GM12878 (cell line): ENCODE data around the gene SRPX2. TPM values are rescaled to one million over a fixed set of nuclear protein-coding genes. Genes with fewer than 3 reads are reported as not detected.

ENCODE experiments used
- ATAC-seq: fragments of 200-7000 bp; cut with Tn5 transposase; 3 replicates; pipeline ENCODE4 v1.9.1; 2020; ENCODE audit warnings: mild to moderate bottlenecking, moderate library complexity
- BruUV-seq: library from RNA; stranded (reverse); fragments of 400-500 nt; replicated peaks from 2 replicates; lab custom pipeline; 2021; lab: Mats Ljungman, UMichigan
- CTCF ChIA-PET: fragments of 300-600 bp; sonication (Branson Sonifier 250); formaldehyde crosslinking; extraction: SDS; loops from one replicate; lab custom pipeline; 2021; ENCODE audit warnings: inconsistent platforms; lab: Yijun Ruan, JAX
- POLR2A ChIA-PET: fragments of 350-600 bp; formaldehyde crosslinking; extraction: SDS; loops from one replicate; lab custom pipeline; 2021; ENCODE audit warnings: inconsistent platforms; lab: Charles Lee
- RAD21 ChIA-PET: fragments of 300-600 bp; sonication (Branson Sonifier 250); formaldehyde crosslinking; loops from one replicate; lab custom pipeline; 2023; ENCODE audit warnings: antibody characterized with exemption; ENCODE audit not compliant: unreplicated experiment; lab: Charles Lee
- SMC1A ChIA-PET: fragments of 300-600 bp; sonication (Branson Sonifier 250); formaldehyde crosslinking; loops from one replicate; lab custom pipeline; 2023; ENCODE audit not compliant: unreplicated experiment, uncharacterized antibody; lab: Charles Lee
- DNase-seq: peaks from one replicate; pipeline ENCODE4 v3.0.0-alpha.2; 2011; ENCODE audit warnings: low read depth, low spot score
- FAIRE-seq: peaks from 3 replicates; lab custom pipeline; 2011; peaks lifted over from hg19 to GRCh38; lab: Jason Lieb, UNC
- H2AFZ ChIP-seq: 2 replicates; pipeline ENCODE4 v1.6.0; 2011; ENCODE audit warnings: low read depth, low read length, control low read depth; ENCODE audit not compliant: control insufficient read depth
- H3K27ac ChIP-seq: 2 replicates; pipeline ENCODE4 v1.5.1; 2011; ENCODE audit warnings: control low read depth; ENCODE audit not compliant: control insufficient read depth, insufficient read depth
- H3K27me3 ChIP-seq, 2 experiments: replicated peaks in 1 of 2; 2 replicates each; pipeline versions ENCODE4 v1.6.0 to v1.6.1; 2011; ENCODE audit warnings: low read length in 1 of 2; ENCODE audit not compliant: control insufficient read depth in 2 of 2, insufficient read depth in 2 of 2
- H3K36me3 ChIP-seq, 2 experiments: 2 replicates each; pipeline ENCODE4 v1.5.1; 2011; ENCODE audit warnings: low read length in 1 of 2; ENCODE audit not compliant: control insufficient read depth in 2 of 2, insufficient read depth in 2 of 2
- H3K4me1 ChIP-seq: 2 replicates; pipeline ENCODE4 v1.6.1; 2011; ENCODE audit warnings: mild to moderate bottlenecking, low read length, moderate library complexity, mixed read lengths; ENCODE audit not compliant: control insufficient read depth, insufficient read depth
- H3K4me2 ChIP-seq: 2 replicates; pipeline ENCODE4 v1.6.0; 2011; ENCODE audit warnings: control low read depth; ENCODE audit not compliant: control insufficient read depth, insufficient read depth
- H3K4me3 ChIP-seq: fragments of 200-600 bp; sonication (generic); 2 replicates; pipeline ENCODE4 v1.5.1; 2016
- H3K79me2 ChIP-seq: 2 replicates; pipeline ENCODE4 v1.6.0; 2011; ENCODE audit warnings: low read length; ENCODE audit not compliant: control insufficient read depth, insufficient read depth
- H3K9ac ChIP-seq: 2 replicates; pipeline ENCODE4 v1.8.0; 2011; ENCODE audit warnings: low read length, control low read depth, mixed read lengths; ENCODE audit not compliant: control insufficient read depth, insufficient read depth
- H3K9me3 ChIP-seq: replicated peaks from 3 replicates; pipeline ENCODE4 v1.5.1; 2011; ENCODE audit warnings: mild to moderate bottlenecking, low read length; ENCODE audit not compliant: control insufficient read depth, insufficient read depth
- H4K20me1 ChIP-seq: 2 replicates; pipeline ENCODE4 v1.6.0; 2011; ENCODE audit not compliant: control insufficient read depth, insufficient read depth
- BACH1 ChIP-seq: fragments of 450-650 bp; IDR thresholded peaks from 2 replicates; pipeline ENCODE4 v1.6.1; 2017; ENCODE audit warnings: mild to moderate bottlenecking, borderline replicate concordance
- CBFB ChIP-seq: IDR thresholded peaks from 2 replicates; pipeline ENCODE4 v1.6.1; 2016; ENCODE audit warnings: antibody characterized with exemption, low read depth
- CHD1 ChIP-seq: IDR thresholded peaks from 2 replicates; pipeline ENCODE4 v1.6.1; 2012; ENCODE audit warnings: low read depth, low read length, improper control_type of control experiment
- DPF2 ChIP-seq: fragments of 450-650 bp; IDR thresholded peaks from 2 replicates; pipeline ENCODE4 v1.6.1; 2017; ENCODE audit warnings: mild to moderate bottlenecking
- EED ChIP-seq: sonication (generic); IDR thresholded peaks from 2 replicates; pipeline ENCODE4 v1.6.1; 2016; ENCODE audit warnings: antibody characterized with exemption, low read depth
- GATAD2B ChIP-seq: fragments of 450-650 bp; conservative IDR thresholded peaks from 2 replicates; pipeline ENCODE4 v1.6.1; 2017; ENCODE audit warnings: low read depth, mild to moderate bottlenecking, moderate library complexity
- HCFC1 ChIP-seq: fragments of 150-350 bp; IDR thresholded peaks from 2 replicates; pipeline ENCODE4 v1.6.1; 2014; ENCODE audit warnings: low read length
- HDAC2 ChIP-seq: fragments of 200-600 bp; sonication (generic); IDR thresholded peaks from 2 replicates; pipeline ENCODE4 v1.6.1; 2017
- MTA2 ChIP-seq: fragments of 450-650 bp; IDR thresholded peaks from 2 replicates; pipeline ENCODE4 v1.6.1; 2016; ENCODE audit warnings: low read depth, mild to moderate bottlenecking, moderate library complexity
- PAX5 ChIP-seq: IDR thresholded peaks from 2 replicates; pipeline ENCODE4 v1.6.1; 2011; ENCODE audit warnings: low read depth, low read length, borderline replicate concordance
- POU2F2 ChIP-seq: IDR thresholded peaks from 3 replicates; pipeline ENCODE4 v1.6.1; 2011; ENCODE audit warnings: low read depth, mild to moderate bottlenecking, low read length, borderline replicate concordance
- SMAD1 ChIP-seq: fragments of 450-650 bp; IDR thresholded peaks from 2 replicates; pipeline ENCODE4 v1.6.1; 2018; ENCODE audit warnings: mild to moderate bottlenecking, low read depth; ENCODE audit not compliant: partially characterized antibody
- SMAD5 ChIP-seq: IDR thresholded peaks from 2 replicates; pipeline ENCODE4 v1.6.1; 2016; ENCODE audit warnings: antibody characterized with exemption, low read depth
- SREBF1 ChIP-seq: IDR thresholded peaks from 2 replicates; pipeline ENCODE4 v1.6.1; 2012; ENCODE audit warnings: mild to moderate bottlenecking, low read length
- SRF ChIP-seq, 2 experiments: IDR thresholded peaks; 2 replicates each; pipeline ENCODE4 v1.6.1; 2011; ENCODE audit warnings: low read depth in 2 of 2, low read length in 2 of 2, mild to moderate bottlenecking in 1 of 2, moderate library complexity in 1 of 2
- TAF1 ChIP-seq: IDR thresholded peaks from 2 replicates; pipeline ENCODE4 v1.6.1; 2011; ENCODE audit warnings: mild to moderate bottlenecking, low read depth, low read length, borderline replicate concordance
- TCF7 ChIP-seq: IDR thresholded peaks from 2 replicates; pipeline ENCODE4 v1.6.1; 2014; ENCODE audit warnings: antibody characterized with exemption, borderline replicate concordance
- WGBS: methylation state at CpG from one replicate; pipeline ENCODE4 v1.1.6; 2016; ENCODE audit warnings: low lambda C conversion rate; ENCODE audit not compliant: insufficient replicate concordance, insufficient coverage; ENCODE audit errors: missing lambda C conversion rate; 5-methylcytosine and 5-hydroxymethylcytosine counted together
- in situ Hi-C: fragments of 300-500 bp; cut with MboI; formaldehyde crosslinking; loops from 9 replicates; pipeline ENCODE4 v1.14.3; 2018; ENCODE audit warnings: mixed read lengths
- intact Hi-C: fragments of 100-400 bp; cut with micrococcal nuclease; formaldehyde crosslinking; loops from one replicate; pipeline ENCODE4 v1.14.2; 2022; ENCODE audit not compliant: unreplicated experiment
- polyA plus RNA-seq, 11 experiments: library from polyadenylated mRNA; depleted of rRNA in 4 of 11; unstranded in 6 of 11; stranded (reverse) in 5 of 11; fragments of >200 nt; fragmentation: Nextera tagmentation in 4 of 11; fragmentation: Illumina TruSeq in 1 of 11; extraction: Ambion mirVana in 4 of 11; extraction: Trizol in 1 of 11; gene quantifications; 1 replicate in 1 of 11; 2 replicates in 10 of 11; pipeline versions ENCODE4 v1.2.1 to v1.2.3, GENCODE V29; 2011 to 2016; ENCODE audit warnings: inconsistent platforms in 2 of 11, missing spikeins in 2 of 11, low read depth in 1 of 11
- total RNA-seq, 4 experiments: library from RNA; depleted of rRNA in 3 of 4; stranded (reverse); fragments of >200 nt in 3 of 4; fragmentation: Illumina TruSeq in 1 of 4; extraction: Trizol in 1 of 4; gene quantifications; 2 replicates each; pipeline versions ENCODE4 v1.2.1 to v1.2.3, GENCODE V29; 2013 to 2021
- TF ChIP-seq, protein P1 (sequence below): fragments of 450-650 bp; formaldehyde crosslinking; IDR thresholded peaks from 2 replicates; pipeline ENCODE4 v1.4.0; 2020; ENCODE audit warnings: mild to moderate bottlenecking, moderate library complexity
- TF ChIP-seq, protein P2 (sequence below): IDR thresholded peaks from 2 replicates; pipeline ENCODE4 v1.6.1; 2011; ENCODE audit warnings: borderline replicate concordance, low read depth, mild to moderate bottlenecking, moderate library complexity, low read length; ENCODE audit not compliant: insufficient read depth, poor library complexity, severe bottlenecking
- TF ChIP-seq, protein P3 (sequence below): IDR thresholded peaks from 2 replicates; pipeline ENCODE4 v1.6.1; 2012; ENCODE audit warnings: low read depth, low read length, improper control_type of control experiment

SRPX2 gene
- total and polyA plus RNA-seq, 10 of the 15 experiments (the other 5 are each of a cell fraction or from before 2014, with no cell fraction given) = not detected

DNA sequence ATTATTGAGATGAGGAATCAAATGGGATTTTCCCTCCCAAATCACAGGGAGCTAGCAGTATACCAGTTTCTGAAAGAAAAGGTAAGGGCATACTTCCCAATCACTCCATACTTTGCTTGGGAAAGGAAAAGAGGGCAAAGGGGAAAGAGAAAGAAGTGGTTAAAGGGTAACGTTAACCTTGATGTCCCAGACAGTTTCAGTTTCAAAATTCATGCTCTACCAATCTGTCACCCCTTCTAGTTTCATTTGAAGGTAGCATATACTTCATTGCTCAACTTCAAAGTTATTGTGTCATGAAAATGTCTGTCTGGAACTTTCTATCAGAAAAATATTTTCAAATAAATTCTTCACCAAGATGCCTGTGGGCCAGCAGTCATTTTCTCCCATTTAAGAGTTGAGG is 43.2 kb upstream of the SRPX2 start (continued):
- no peak for TF ChIP-seq SREBF1
- TF ChIP-seq SRF (IDR thresholded peaks at IDR 0.05; ENCODE audit: low read depth in 2 of 2, low read length in 2 of 2) = no peak
- no peak for TF ChIP-seq TAF1
- TF ChIP-seq, protein P1, sequence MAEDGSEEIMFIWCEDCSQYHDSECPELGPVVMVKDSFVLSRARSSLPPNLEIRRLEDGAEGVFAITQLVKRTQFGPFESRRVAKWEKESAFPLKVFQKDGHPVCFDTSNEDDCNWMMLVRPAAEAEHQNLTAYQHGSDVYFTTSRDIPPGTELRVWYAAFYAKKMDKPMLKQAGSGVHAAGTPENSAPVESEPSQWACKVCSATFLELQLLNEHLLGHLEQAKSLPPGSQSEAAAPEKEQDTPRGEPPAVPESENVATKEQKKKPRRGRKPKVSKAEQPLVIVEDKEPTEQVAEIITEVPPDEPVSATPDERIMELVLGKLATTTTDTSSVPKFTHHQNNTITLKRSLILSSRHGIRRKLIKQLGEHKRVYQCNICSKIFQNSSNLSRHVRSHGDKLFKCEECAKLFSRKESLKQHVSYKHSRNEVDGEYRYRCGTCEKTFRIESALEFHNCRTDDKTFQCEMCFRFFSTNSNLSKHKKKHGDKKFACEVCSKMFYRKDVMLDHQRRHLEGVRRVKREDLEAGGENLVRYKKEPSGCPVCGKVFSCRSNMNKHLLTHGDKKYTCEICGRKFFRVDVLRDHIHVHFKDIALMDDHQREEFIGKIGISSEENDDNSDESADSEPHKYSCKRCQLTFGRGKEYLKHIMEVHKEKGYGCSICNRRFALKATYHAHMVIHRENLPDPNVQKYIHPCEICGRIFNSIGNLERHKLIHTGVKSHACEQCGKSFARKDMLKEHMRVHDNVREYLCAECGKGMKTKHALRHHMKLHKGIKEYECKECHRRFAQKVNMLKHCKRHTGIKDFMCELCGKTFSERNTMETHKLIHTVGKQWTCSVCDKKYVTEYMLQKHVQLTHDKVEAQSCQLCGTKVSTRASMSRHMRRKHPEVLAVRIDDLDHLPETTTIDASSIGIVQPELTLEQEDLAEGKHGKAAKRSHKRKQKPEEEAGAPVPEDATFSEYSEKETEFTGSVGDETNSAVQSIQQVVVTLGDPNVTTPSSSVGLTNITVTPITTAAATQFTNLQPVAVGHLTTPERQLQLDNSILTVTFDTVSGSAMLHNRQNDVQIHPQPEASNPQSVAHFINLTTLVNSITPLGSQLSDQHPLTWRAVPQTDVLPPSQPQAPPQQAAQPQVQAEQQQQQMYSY (CRISPR knock-in tag) = no peak
- no peak for TF ChIP-seq HCFC1

DNA sequence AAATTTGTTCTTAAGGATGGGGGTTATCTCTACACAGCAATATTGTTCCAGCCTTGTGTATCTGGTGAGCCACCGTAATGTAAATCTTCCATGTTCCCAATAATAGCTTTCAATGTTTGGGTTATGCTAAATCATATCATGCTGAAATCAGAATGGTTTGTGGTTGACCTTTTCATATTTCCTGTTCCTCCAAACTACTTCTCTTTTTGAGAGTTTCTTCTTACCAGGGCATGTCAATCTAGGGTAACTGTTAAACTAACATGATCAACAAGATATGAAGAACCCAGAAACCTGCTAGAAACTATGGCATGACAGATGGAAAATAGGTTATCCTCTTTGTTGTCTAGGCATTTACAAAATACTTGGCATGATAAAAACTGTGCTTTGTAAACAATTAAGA is 37.2 kb upstream of the SRPX2 start:
- no peak overlapping the region for H3K4me3 ChIP-seq
- in situ Hi-C loops (no loop called here), intact Hi-C loops (no loop called here)
- BruUV-seq = no TSS peak
- WGBS = 20% methylated on average over 1 of the region's 1 CpG
- no peak overlapping the region for H2AFZ ChIP-seq
- H4K20me1 ChIP-seq = no peaks in the 10 kb centered on the region
- RAD21 ChIA-PET = no interaction called here
- CTCF ChIA-PET = interaction anchor here (0.9 kb wide), 1 partner anchor 99 kb away, joined by 3 read pairs; no protein-coding TSS in a partner anchor
- SMC1A ChIA-PET = no interaction called here
- no peaks in the 10 kb centered on the region for H3K79me2 ChIP-seq
- ATAC-seq (no peak), DNase-seq (no peak), FAIRE-seq (no peak)
- H3K9ac ChIP-seq = no peak overlapping the region
- no peaks in the 10 kb centered on the region; a peak in 1 of 4 replicates for H3K27me3 ChIP-seq
- no peak overlapping the region for H3K4me2 ChIP-seq
- no peak for TF ChIP-seq MTA2
- TF ChIP-seq, protein P2, sequence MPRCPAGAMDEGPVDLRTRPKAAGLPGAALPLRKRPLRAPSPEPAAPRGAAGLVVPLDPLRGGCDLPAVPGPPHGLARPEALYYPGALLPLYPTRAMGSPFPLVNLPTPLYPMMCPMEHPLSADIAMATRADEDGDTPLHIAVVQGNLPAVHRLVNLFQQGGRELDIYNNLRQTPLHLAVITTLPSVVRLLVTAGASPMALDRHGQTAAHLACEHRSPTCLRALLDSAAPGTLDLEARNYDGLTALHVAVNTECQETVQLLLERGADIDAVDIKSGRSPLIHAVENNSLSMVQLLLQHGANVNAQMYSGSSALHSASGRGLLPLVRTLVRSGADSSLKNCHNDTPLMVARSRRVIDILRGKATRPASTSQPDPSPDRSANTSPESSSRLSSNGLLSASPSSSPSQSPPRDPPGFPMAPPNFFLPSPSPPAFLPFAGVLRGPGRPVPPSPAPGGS = no peak
- TF ChIP-seq POU2F2 = no peak
- TF ChIP-seq CBFB = no peak
- no peak for TF ChIP-seq CHD1
- no peak for TF ChIP-seq EED
- TF ChIP-seq GATAD2B = no peak
- TF ChIP-seq, protein P3, sequence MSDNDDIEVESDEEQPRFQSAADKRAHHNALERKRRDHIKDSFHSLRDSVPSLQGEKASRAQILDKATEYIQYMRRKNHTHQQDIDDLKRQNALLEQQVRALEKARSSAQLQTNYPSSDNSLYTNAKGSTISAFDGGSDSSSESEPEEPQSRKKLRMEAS = no peak
- no peak for TF ChIP-seq BACH1
- TF ChIP-seq DPF2 = no peak
- TF ChIP-seq SMAD1 = no peak
- no peak for TF ChIP-seq TCF7
- TF ChIP-seq HDAC2 = no peak
- no peak for TF ChIP-seq PAX5
- no peak for TF ChIP-seq SMAD5
- H3K9me3 ChIP-seq = no peaks in the 10 kb centered on the region
- H3K27ac ChIP-seq = no peak overlapping the region
- H3K36me3 ChIP-seq = no peaks in the 10 kb centered on the region
- H3K4me1 ChIP-seq = no peaks in the 10 kb centered on the region
- POLR2A ChIA-PET = no interaction called here
